ENCODE data around the gene SIDT1. TPM values are rescaled to one million over a fixed set of nuclear protein-coding genes. Genes with fewer than 3 reads are reported as not detected.

The SIDT1 gene
- polyA plus RNA-seq, 4 donors = 0.45 to 10.5 (median 1.8) TPM

GRCh38 chr3:113534365-113534764, 2.0 kb downstream of the SIDT1 start:
- Histone ChIP-seq H3K36me3 (ENCODE audit: control insufficient read depth in 3 of 3, insufficient read depth in 2 of 3, low read depth in 1 of 3, low read length in 3 of 3) (no peaks in the 10 kb centered on the region), H3K27me3 (ENCODE audit: control insufficient read depth in 3 of 3, insufficient read depth in 3 of 3, low read length in 3 of 3) (peaks cover 0 to 18% (median 0%) of the 10 kb centered on the region in 3 donors), H3K27ac (ENCODE audit: low read depth in 1 of 3, low read length in 2 of 3) (no peak overlapping the region), H3K9me3 (ENCODE audit: control insufficient read depth in 2 of 2, insufficient read depth in 1 of 2, low read depth in 1 of 2, low read length in 1 of 2) (no peaks in the 10 kb centered on the region), H3K4me3 (ENCODE audit: low read depth in 1 of 3, low read length in 3 of 3) (no peak overlapping the region), H3K4me1 (ENCODE audit: control insufficient read depth in 3 of 3, insufficient read depth in 2 of 3, low read depth in 1 of 3, low read length in 2 of 3) (peaks cover 0 to 4% (median 0%) of the 10 kb centered on the region in 3 donors)
- FAIRE-seq (no peak), DNase-seq (no peak)
- WGBS, 3 donors = 73 to 85% (median 84%) methylated on average over 4 of the region's 4 CpGs

DNA sequence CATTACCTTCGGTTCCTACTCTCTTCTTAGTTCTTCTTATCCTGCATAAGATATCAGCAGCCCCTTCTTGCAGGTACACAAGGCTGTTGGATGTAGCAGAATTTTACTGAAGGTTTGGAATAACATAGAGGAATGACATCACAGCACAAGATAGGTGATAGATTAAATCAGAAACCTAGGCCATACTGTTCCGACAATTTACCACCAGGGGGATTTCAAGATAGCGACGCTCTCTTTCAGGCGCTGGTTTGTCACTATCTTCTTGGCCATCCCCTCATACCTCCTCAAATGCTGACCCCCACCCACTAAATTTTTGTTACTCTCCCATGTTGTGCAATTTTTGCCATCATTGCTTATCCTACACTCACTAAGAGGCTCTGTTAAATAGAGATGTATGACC, 3.5 kb downstream of the SIDT1 start:
- WGBS, 3 donors = 65 to 85% (median 82%) methylated on average over 5 of the region's 5 CpGs
- Histone ChIP-seq H3K4me1 (ENCODE audit: control insufficient read depth in 3 of 3, insufficient read depth in 2 of 3, low read depth in 1 of 3, low read length in 2 of 3) (peaks cover 0 to 4% (median 0%) of the 10 kb centered on the region in 3 donors), H3K4me3 (ENCODE audit: low read depth in 1 of 3, low read length in 3 of 3) (no peak overlapping the region), H3K36me3 (ENCODE audit: control insufficient read depth in 3 of 3, insufficient read depth in 2 of 3, low read depth in 1 of 3, low read length in 3 of 3) (no peaks in the 10 kb centered on the region), H3K27me3 (ENCODE audit: control insufficient read depth in 3 of 3, insufficient read depth in 3 of 3, low read length in 3 of 3) (peaks cover 0 to 15% (median 0%) of the 10 kb centered on the region in 3 donors), H3K9me3 (ENCODE audit: control insufficient read depth in 2 of 2, insufficient read depth in 1 of 2, low read depth in 1 of 2, low read length in 1 of 2) (no peaks in the 10 kb centered on the region), H3K27ac (ENCODE audit: low read depth in 1 of 3, low read length in 2 of 3) (no peak overlapping the region)
- DNase-seq (no peak), FAIRE-seq (no peak)

DNA sequence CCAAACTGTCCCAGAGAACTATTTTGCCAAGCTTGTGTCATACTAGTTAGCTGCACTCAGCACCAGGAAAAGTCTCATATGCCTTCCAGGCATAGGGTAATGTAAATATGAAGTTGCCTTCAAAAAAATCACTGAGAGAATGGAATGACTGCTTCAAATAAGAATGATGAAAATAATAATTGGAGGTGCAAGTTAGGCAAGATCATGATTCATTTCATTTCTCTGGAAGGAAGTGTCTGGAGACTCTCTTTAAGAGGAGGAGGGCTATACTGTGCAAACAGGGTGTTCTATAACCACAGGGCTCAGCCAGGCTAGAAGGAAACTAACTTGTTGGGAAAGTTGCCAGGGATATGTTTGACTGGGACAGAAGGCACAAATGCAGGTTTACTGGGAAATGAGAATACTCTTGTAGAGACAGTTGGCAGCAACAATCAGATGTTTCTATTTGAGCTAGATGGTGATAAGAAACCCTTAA, 4.3 kb downstream of the SIDT1 start:
- DNase-seq = peak in 1 of 2 donors; percentile 19
- Histone ChIP-seq H3K27ac (ENCODE audit: low read depth in 1 of 3, low read length in 2 of 3) (no peak overlapping the region), H3K27me3 (ENCODE audit: control insufficient read depth in 3 of 3, insufficient read depth in 3 of 3, low read length in 3 of 3) (peaks cover 0 to 15% (median 0%) of the 10 kb centered on the region in 3 donors), H3K9me3 (ENCODE audit: control insufficient read depth in 2 of 2, insufficient read depth in 1 of 2, low read depth in 1 of 2, low read length in 1 of 2) (no peaks in the 10 kb centered on the region), H3K4me1 (ENCODE audit: control insufficient read depth in 3 of 3, insufficient read depth in 2 of 3, low read depth in 1 of 3, low read length in 2 of 3) (peaks cover 0 to 4% (median 0%) of the 10 kb centered on the region in 3 donors), H3K36me3 (ENCODE audit: control insufficient read depth in 3 of 3, insufficient read depth in 2 of 3, low read depth in 1 of 3, low read length in 3 of 3) (no peaks in the 10 kb centered on the region), H3K4me3 (ENCODE audit: low read depth in 1 of 3, low read length in 3 of 3) (no peak overlapping the region)
- no peak for FAIRE-seq

- no peak for FAIRE-seq
- H3K9me3 ChIP-seq (ENCODE audit: control insufficient read depth in 2 of 2, insufficient read depth in 1 of 2, low read depth in 1 of 2, low read length in 1 of 2) = peaks cover 0 to 3% of the 10 kb centered on the region in 2 donors
- H3K4me1 ChIP-seq (ENCODE audit: control insufficient read depth in 3 of 3, insufficient read depth in 2 of 3, low read depth in 1 of 3, low read length in 2 of 3) = peaks cover 0 to 4% (median 0%) of the 10 kb centered on the region in 3 donors
- no peak for DNase-seq
- no peaks in the 10 kb centered on the region for H3K36me3 ChIP-seq (ENCODE audit: control insufficient read depth in 3 of 3, insufficient read depth in 2 of 3, low read depth in 1 of 3, low read length in 3 of 3)
- peaks cover 0 to 15% (median 0%) of the 10 kb centered on the region in 3 donors for H3K27me3 ChIP-seq (ENCODE audit: control insufficient read depth in 3 of 3, insufficient read depth in 3 of 3, low read length in 3 of 3)
- H3K27ac ChIP-seq (ENCODE audit: low read depth in 1 of 3, low read length in 2 of 3) = no peak overlapping the region
- H3K4me3 ChIP-seq (ENCODE audit: low read depth in 1 of 3, low read length in 3 of 3) = no peak overlapping the region
These were observed 4.8 kb downstream of the SIDT1 start for GRCh38 chr3:113537155-113537554.

GRCh38 chr3:113541519-113541918, 9.2 kb downstream of the SIDT1 start:
- Histone ChIP-seq H3K4me3 (ENCODE audit: low read depth in 1 of 3, low read length in 3 of 3) (no peak overlapping the region), H3K27me3 (ENCODE audit: control insufficient read depth in 3 of 3, insufficient read depth in 3 of 3, low read length in 3 of 3) (no peaks in the 10 kb centered on the region), H3K36me3 (ENCODE audit: control insufficient read depth in 3 of 3, insufficient read depth in 2 of 3, low read depth in 1 of 3, low read length in 3 of 3) (no peaks in the 10 kb centered on the region), H3K9me3 (ENCODE audit: control insufficient read depth in 2 of 2, insufficient read depth in 1 of 2, low read depth in 1 of 2, low read length in 1 of 2) (peaks cover 0 to 3% of the 10 kb centered on the region in 2 donors), H3K27ac (ENCODE audit: low read depth in 1 of 3, low read length in 2 of 3) (no peak overlapping the region), H3K4me1 (ENCODE audit: control insufficient read depth in 3 of 3, insufficient read depth in 2 of 3, low read depth in 1 of 3, low read length in 2 of 3) (peaks cover 0 to 3% (median 0%) of the 10 kb centered on the region in 3 donors)
- DNase-seq (no peak), FAIRE-seq (no peak)
- 92 to 93% (median 92%) methylated on average over 2 of the region's 2 CpGs for WGBS, 3 donors

DNA sequence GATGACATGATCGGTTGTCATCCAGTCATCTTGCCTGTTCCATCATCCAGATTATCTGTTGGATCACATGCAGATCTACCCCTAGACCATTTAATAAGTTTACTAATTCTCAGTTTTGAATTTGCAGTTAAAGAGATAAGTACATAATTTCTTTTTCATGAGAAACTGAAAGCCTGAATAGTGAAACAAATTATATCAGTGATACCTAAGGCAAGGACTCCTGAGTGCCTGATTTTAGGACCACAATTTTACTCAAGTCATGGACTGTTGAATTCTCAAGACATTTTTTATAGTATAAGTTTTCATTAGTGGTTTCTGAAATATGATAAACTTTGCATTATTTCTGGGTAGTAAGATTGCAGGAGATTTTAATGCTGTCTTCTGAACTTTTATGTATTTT, 13.2 kb downstream of the SIDT1 start:
- Histone ChIP-seq H3K4me3 (ENCODE audit: low read depth in 1 of 3, low read length in 3 of 3) (no peak overlapping the region), H3K9me3 (ENCODE audit: control insufficient read depth in 2 of 2, insufficient read depth in 1 of 2, low read depth in 1 of 2, low read length in 1 of 2) (peaks cover 0 to 3% of the 10 kb centered on the region in 2 donors), H3K27ac (ENCODE audit: low read depth in 1 of 3, low read length in 2 of 3) (no peak overlapping the region), H3K36me3 (ENCODE audit: control insufficient read depth in 3 of 3, insufficient read depth in 2 of 3, low read depth in 1 of 3, low read length in 3 of 3) (no peaks in the 10 kb centered on the region), H3K4me1 (ENCODE audit: control insufficient read depth in 3 of 3, insufficient read depth in 2 of 3, low read depth in 1 of 3, low read length in 2 of 3) (no peaks in the 10 kb centered on the region), H3K27me3 (ENCODE audit: control insufficient read depth in 3 of 3, insufficient read depth in 3 of 3, low read length in 3 of 3) (no peaks in the 10 kb centered on the region)
- FAIRE-seq (no peak), DNase-seq (no peak)
- 90 to 96% (median 91%) methylated on average over 1 of the region's 1 CpG for WGBS, 3 donors

DNA sequence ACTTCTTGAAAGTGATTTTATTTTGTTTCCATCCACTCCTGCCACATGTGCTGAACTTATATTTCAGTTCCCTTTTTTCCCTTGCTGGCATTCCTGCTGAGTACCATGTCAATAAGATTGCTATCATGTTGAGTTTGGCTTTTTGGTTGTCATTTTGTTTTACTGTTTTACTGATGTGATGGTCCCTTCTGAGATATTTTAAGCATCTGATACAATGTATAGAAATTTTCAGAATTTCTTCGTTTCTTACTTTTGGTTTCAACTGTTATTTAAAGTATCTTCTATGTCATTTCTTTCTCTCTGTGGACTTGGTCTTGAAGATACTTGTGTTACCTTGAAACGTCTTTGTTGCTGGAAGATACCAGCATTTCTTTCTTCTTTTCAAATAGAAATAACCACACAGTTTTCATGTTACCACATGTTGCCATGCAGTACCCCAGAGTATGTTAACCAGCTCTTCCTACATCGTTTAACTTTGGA, 14.1 kb downstream of the SIDT1 start:
- DNase-seq (no peak), FAIRE-seq (no peak)
- no peaks in the 10 kb centered on the region for H3K27me3 ChIP-seq (ENCODE audit: control insufficient read depth in 3 of 3, insufficient read depth in 3 of 3, low read length in 3 of 3)
- 55 to 79% (median 71%) methylated on average over 3 of the region's 3 CpGs for WGBS, 3 donors
- H3K36me3 ChIP-seq (ENCODE audit: control insufficient read depth in 3 of 3, insufficient read depth in 2 of 3, low read depth in 1 of 3, low read length in 3 of 3) = no peaks in the 10 kb centered on the region
- no peak overlapping the region for H3K27ac ChIP-seq (ENCODE audit: low read depth in 1 of 3, low read length in 2 of 3)
- no peaks in the 10 kb centered on the region for H3K4me1 ChIP-seq (ENCODE audit: control insufficient read depth in 3 of 3, insufficient read depth in 2 of 3, low read depth in 1 of 3, low read length in 2 of 3)
- H3K4me3 ChIP-seq (ENCODE audit: low read depth in 1 of 3, low read length in 3 of 3) = no peak overlapping the region
- peaks cover 0 to 3% of the 10 kb centered on the region in 2 donors for H3K9me3 ChIP-seq (ENCODE audit: control insufficient read depth in 2 of 2, insufficient read depth in 1 of 2, low read depth in 1 of 2, low read length in 1 of 2)

- no peak overlapping the region for H3K4me3 ChIP-seq (ENCODE audit: low read depth in 1 of 3, low read length in 3 of 3)
- H3K36me3 ChIP-seq (ENCODE audit: control insufficient read depth in 3 of 3, insufficient read depth in 2 of 3, low read depth in 1 of 3, low read length in 3 of 3) = no peaks in the 10 kb centered on the region
- H3K9me3 ChIP-seq (ENCODE audit: control insufficient read depth in 2 of 2, insufficient read depth in 1 of 2, low read depth in 1 of 2, low read length in 1 of 2) = no peaks in the 10 kb centered on the region
- H3K4me1 ChIP-seq (ENCODE audit: control insufficient read depth in 3 of 3, insufficient read depth in 2 of 3, low read depth in 1 of 3, low read length in 2 of 3) = no peaks in the 10 kb centered on the region
- 97 to 98% (median 98%) methylated on average over 2 of the region's 2 CpGs for WGBS, 3 donors
- FAIRE-seq (no peak), DNase-seq (no peak)
- no peaks in the 10 kb centered on the region for H3K27me3 ChIP-seq (ENCODE audit: control insufficient read depth in 3 of 3, insufficient read depth in 3 of 3, low read length in 3 of 3)
- no peak overlapping the region for H3K27ac ChIP-seq (ENCODE audit: low read depth in 1 of 3, low read length in 2 of 3)
These were observed 16.1 kb downstream of the SIDT1 start for GRCh38 chr3:113548501-113548900.

DNA sequence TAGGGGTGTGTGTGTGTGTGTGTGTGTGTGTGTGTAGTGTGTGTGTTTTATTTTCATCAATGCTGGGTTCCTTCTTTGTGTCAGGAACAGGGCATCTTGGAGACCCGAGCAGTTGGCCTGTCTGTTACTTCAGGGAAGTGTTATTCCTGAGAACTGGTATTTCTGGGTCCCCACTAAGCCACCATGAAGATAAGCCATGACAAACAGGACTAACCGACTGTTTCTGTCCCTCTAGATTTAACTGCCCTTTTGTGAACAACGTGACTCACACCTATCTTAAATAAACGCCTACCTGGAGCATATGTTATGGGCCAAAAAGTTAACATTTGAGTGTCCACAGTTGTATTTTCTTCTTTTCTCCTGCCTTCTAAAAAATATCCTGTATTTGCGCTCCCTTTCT, 19.5 kb downstream of the SIDT1 start:
- Histone ChIP-seq H3K9me3 (ENCODE audit: control insufficient read depth in 2 of 2, insufficient read depth in 1 of 2, low read depth in 1 of 2, low read length in 1 of 2) (no peaks in the 10 kb centered on the region), H3K4me3 (ENCODE audit: low read depth in 1 of 3, low read length in 3 of 3) (no peak overlapping the region), H3K4me1 (ENCODE audit: control insufficient read depth in 3 of 3, insufficient read depth in 2 of 3, low read depth in 1 of 3, low read length in 2 of 3) (no peaks in the 10 kb centered on the region), H3K36me3 (ENCODE audit: control insufficient read depth in 3 of 3, insufficient read depth in 2 of 3, low read depth in 1 of 3, low read length in 3 of 3) (no peaks in the 10 kb centered on the region), H3K27ac (ENCODE audit: low read depth in 1 of 3, low read length in 2 of 3) (no peak overlapping the region), H3K27me3 (ENCODE audit: control insufficient read depth in 3 of 3, insufficient read depth in 3 of 3, low read length in 3 of 3) (no peaks in the 10 kb centered on the region)
- WGBS, 3 donors = 41 to 67% (median 65%) methylated on average over 5 of the region's 5 CpGs
- FAIRE-seq (no peak), DNase-seq (no peak)

Data from small intestine (tissue), 7 donors.